Body of pancreas (tissue), 4 donors: ENCODE results near the gene PM20D2.

Source experiments
- CTCF ChIP-seq, 7 experiments: fragments of 450-650 bp in 4 of 7; fragments of 200-600 bp in 3 of 7; sonication (generic) in 3 of 7; IDR thresholded peaks; one replicate each; pipeline ENCODE4 v1.5.1; 2016 to 2019; ENCODE audit warnings: antibody characterized with exemption in 7 of 7
- POLR2A ChIP-seq, 3 donors: fragments of 450-650 bp; IDR thresholded peaks; one replicate each; pipeline ENCODE4 v1.6.1; 2016; ENCODE audit warnings: antibody characterized with exemption in 3 of 3, mild to moderate bottlenecking in 2 of 3

- TF ChIP-seq CTCF (IDR thresholded peaks at IDR 0.05) (no peak), POLR2A (IDR thresholded peaks at IDR 0.05) (no peak)
Observed at GRCh38 chr6:89160331-89161092, 14.7 kb downstream of the PM20D2 start.
